Bone marrow (tissue), 2 donors: ENCODE data around the gene SRR.
A peak's percentile ranks its signal among the peaks of the same experiment; 100 is the strongest.

Experiments
- DNase-seq, 2 donors: peaks; one replicate each; lab custom pipeline; 2025; lab: John Stamatoyannopoulos, UW

The SRR gene

DNA sequence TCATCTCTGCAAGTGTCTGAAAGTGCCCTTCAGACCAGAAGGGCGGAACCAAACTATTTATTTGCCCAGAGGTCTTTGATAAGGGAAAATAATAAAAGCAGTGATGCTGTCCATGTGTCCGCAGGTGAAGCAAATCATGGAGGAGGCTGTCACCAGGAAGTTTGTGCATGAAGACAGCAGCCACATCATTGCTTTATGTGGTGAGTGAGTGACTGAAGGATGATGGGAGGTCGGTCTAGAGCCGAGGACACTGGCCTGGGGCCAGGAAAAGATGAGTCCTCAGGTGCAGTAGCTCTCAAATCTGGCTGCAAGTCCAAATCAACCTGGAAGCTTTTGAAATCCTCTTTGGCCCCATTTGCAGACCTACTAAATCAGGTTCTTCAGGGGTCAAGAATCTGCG, 39.7 kb downstream of the SRR start:
- no peak for DNase-seq

DNA sequence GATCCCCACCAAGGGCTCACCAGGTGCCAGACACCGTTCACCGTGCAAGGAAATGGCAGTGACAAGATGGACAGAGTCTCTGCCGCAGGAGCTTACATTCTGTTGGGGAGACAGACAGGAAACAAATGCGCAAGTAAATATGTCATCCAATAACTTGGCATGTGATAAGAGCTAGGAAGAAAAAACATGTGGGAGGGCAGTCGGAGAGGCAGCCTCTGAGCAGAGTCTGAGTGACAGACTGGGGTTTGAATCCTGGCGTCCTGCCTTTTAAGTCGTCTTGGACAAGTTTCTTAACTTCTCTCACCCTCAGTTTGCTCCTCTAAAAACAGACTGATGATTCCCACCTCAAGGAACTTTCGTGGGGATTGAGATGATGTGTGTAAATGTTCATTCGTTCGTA, 40.8 kb downstream of the SRR start:
- no peak for DNase-seq

DNA sequence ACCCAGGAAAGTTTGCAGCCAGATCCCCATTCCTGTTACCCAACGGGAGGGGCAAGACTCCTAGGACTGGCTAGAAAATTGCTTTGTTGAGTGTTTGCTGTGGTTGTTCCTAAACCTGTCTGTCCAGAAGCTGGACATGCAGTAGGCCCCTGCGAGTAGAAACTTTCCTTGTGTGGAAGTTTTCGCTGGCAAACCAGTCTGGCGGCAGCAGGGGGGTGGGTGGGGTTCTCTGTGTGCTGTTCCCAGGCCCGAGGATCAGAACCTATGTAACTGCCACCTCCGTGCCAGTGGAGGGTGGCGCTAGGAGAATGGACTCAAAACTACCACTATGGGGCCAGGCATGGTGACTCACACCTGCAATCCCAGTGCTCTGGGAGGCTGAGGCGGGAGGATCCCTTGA, 42.7 kb downstream of the SRR start:
- DNase-seq = no peak

DNA sequence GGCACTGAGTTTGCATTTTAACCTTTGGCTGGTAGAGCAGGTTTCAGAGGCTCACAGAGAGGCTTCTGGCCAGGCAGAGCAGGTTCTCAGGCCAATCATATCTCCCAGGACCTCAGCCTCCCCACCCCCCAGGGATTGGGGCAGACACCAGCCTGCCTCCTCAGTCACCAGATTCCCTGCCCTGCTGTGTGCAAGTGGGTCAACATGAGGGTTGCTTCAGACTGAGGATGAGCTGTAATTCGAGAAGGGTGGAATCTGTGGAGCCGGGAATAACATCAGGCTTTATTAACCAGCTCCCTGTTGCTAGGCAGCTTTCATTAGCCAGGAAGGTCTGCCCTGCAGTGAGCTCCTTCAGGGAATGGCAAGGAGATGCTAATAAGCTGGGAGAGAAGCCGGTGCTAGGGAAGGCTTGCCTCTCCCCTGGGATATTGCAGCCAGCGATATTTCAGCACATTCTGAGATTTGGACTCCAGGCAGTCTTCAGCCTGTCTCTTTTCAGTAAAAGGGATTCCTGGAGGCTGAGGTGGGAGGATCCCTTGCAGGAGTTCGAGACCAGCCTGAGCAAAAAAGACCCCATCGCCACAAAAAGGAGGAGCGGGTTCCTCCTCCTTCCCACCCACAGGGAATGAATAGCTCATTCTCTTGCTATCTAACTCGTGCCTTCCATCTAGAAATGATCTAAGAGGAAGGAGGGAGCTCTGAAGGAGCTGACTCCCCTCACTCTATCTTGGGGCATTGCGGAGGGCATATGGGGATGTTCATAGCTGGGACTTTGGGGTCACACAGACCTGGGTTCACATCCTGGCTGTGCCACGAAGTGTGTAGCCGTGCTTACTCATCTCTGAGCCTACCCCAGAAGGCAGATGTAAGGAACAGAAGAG, 44.3 kb downstream of the SRR start:
- no peak for DNase-seq

DNA sequence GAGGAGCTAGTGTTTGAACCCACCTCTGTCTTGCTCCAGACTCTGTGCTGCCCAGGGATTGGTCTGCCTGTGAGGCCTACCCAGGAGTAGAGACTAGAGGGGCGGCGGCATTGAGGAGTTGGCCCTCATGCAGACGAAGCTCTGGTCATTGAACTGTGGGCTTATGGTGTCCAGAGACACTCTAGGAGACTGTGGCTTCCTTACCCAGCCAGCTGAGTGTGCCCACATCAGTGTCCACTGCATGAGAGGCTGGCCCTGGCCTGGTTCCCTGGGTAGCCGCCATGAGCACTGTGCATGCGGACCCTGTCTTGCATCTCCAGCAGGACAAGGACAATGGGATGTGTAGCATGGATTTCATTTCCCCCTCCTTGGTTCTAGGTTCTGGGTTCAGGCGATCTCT, 47.5 kb downstream of the SRR start:
- DNase-seq = no peak

DNA sequence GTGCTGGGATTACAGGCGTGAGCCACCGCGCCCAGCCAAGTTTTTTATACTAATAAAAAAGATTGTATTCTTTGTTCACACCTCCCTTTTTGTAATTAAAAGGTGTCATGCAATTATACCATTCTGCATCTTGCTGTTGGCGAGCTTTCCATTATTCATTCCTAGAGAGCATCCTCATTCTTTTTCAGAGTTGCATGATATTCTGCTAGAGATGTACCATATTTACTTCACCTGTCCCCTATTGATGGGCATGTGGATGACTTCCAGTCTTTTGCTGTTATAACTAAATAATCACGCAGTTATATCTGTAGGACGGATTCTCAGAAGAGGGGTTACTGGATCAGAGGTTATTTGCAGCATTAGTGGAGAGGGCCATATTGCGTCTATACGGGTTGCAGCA, 50.6 kb downstream of the SRR start:
- no peak for DNase-seq

DNA sequence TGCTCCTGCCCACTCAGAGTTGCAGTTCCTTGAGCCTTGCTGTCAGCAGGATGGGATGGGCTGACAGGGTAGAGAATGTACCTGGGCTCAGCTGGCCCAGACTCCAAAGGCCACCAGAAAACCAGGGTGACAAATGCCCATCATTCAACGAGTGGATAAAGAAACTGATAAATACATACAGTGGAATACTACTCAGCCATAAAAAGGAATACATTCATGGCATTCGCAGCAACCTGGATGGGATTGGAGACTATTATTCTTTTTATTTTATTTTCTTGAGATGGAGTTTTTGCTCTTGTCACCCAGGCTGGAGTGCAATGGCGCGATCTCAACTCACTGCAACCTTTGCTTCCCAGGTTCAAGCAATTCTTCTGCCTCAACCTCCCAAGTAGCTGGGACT, 53.5 kb downstream of the SRR start:
- DNase-seq = no peak

DNA sequence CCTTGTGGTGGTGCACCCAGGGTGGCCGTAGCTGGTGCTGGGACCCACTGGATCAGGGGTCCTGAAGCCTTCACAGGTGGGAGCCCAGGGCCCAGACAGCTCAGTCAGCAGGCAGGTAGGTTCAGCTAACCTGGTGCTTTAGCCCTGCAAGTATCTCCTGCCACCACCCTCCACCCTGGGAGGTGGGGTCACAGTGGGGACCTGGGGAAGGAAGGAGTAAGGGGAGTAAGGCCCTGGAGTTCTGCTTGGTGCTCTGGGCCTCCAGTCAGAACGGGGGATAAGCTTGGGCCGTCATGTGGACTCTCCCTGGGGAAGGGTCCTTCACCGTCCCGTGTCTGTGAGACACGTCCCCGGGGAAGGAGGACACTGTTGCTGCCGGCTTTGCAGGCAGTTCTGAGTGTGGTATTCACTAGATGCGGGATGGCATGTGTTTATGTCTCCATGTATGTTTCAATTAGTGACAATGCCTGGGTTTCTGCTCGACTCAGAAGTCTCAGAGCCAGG, 54.2 kb downstream of the SRR start:
- no peak for DNase-seq

DNA sequence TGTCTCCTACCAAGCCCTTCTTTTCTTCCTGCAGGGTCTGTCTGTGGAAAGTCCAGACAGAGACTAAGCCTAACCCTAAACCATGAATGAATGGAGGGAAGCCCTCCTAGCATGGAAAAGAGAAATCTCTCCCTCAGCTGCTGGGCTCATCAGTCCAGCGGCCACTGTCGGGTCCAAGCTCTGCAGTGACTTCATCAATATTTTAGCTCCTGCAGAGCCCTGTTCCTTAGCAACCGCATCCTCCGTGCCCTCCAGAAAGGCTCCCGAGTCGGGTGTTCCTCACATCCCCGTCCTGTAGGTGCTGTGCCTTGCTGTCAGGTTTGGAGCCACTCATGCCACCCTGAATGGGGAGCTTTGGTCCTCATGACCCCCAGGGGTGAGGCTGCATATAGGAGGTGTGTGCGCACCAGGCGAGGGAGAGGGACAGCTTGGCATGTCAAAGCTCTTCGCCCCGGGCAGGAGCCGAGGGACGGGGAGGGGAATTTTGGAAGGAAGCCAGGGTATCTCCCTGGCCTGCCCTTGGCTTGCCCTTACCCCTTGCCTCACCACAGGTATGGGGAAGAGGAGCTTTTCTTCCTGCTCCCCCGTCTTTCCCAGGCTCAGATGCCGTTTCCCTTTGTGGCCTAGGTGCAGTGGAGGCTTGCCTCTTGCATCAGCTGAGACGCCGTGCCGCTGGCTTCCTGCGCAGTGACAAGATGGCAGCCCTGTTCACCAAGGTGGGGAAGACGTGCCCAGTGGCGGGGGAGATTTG, 57.4 kb downstream of the SRR start:
- DNase-seq = no peak

DNA sequence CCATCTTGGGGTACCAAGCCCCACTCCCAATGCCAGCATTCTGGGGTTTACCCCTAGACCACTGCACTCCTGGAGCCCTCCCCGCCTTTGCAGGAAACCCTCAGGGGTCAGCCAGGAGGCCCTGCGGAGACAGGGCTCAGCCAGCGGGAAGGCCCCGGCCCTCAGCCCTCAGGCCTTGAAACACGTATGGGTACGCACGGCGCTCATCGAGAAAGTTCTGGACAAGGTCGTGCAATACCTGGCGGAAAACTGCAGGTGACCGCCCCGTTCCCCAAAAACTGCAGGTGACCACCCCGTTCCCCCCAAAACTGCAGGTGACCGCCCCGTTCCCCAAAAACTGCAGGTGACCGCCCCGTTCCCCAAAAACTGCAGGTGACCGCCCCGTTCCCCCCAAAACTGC, 58.3 kb downstream of the SRR start:
- no peak for DNase-seq

DNA sequence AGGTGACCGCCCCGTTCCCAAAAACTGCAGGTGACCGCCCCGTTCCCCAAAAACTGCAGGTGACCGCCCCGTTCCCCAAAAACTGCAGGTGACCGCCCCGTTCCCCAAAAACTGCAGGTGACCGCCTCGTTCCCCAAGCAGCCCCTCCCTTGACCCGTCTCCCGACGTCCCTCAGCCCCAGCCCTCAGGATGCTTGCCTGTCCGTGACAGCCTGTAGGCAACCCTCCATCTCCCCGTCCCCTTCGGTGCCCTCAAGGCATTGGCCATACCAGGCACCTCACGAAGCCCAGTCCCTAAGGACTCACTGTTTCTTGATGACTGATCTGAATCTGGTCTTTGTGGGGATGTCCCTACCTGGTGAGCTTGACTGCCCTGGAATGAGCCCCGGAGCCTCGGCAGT, 58.7 kb downstream of the SRR start:
- DNase-seq = no peak

DNA sequence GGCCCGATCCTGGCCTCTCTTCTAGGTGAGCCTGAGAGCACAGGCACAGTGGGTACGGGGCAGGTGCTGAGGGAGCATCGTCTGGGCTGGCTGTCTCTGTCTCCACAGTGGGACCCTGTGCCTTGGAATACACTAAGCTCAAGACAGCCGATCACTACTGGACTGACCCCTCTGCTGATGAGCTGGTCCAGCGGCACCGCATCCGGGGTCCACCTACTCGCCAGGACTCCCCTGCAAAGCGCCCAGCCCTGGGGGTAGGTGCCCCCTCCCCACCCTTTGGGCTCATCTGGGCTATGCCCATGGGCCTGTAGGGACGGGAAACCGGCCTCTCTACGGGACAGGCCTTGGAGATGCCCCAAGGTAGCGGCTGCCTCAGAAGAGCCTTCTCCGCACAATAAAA, 59.1 kb downstream of the SRR start:
- DNase-seq = no peak

DNA sequence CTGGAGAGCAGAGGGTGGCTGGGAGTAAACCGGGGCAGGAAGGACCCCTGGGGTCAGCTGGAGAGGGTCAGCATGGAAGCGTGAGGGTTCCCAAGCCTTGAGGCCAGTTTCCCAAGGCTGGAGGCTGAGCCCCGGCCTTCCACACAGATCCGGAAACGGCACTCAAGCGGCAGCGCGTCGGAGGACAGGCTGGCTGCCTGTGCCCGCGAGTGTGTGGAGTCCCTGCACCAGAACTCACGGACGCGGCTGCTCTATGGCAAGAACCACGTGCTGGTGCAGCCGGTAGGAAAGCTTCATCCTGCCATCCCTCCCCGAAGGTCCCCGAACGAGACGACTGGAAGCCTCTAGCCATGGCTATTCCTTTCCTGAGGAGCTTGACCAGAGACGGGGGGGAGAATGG, 59.6 kb downstream of the SRR start:
- DNase-seq = no peak

DNA sequence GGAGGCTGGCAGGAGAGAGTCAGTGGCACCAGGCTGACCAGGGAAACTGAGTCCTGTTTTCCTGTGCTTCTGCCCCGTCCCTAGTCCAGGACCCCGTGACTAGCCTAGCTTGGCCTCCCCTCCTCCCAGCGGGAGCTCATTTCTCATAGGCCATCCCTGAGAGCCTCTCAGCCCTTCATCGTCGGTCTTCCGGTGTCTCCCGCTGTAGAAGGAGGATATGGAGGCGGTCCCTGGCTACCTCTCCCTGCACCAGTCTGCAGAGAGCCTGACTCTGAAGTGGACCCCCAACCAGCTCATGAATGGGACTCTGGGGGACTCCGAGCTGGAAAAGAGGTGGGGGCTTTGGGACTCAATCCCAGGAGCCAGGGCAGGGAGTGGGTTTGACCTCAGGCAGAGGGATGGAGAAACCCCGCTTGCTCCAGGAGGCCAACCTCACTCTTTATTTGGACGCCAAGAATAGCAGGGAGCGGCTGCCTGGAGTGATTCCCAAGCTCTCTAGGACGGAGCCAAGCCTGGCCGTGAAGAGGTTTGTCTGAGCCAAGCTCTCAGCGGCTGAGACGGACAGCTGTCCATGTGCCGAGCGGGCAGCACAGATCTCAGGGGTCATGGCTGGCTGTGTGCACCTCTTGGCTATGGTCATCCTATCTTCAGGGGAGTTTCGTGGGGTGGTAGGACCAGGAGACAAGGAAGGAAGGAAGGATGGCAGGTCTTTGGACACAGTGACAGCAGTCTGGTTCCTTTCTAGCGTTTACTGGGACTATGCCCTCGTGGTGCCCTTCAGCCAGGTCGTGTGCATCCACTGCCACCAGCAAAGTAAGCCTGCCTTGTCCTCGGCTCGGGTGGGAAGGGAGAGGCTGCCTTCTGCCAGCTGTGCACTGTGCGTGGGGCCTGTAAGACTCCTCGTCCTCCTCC, 60.4 kb downstream of the SRR start:
- DNase-seq = no peak

DNA sequence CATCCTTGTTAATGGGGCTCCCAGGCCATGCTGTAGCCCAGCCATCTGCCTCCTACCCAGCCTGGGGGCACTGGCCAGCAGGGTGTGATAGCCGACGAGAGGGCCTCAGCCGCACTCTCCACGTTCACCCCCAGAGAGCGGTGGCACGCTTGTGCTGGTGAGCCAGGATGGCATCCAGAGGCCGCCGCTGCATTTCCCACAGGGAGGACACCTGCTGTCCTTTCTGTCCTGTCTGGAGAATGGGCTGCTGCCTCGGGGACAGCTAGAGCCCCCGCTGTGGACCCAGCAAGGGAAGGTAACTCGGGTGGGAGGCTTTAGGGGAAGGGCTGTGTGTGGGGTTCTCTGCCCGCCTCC, 61.0 kb downstream of the SRR start:
- DNase-seq = no peak

DNA sequence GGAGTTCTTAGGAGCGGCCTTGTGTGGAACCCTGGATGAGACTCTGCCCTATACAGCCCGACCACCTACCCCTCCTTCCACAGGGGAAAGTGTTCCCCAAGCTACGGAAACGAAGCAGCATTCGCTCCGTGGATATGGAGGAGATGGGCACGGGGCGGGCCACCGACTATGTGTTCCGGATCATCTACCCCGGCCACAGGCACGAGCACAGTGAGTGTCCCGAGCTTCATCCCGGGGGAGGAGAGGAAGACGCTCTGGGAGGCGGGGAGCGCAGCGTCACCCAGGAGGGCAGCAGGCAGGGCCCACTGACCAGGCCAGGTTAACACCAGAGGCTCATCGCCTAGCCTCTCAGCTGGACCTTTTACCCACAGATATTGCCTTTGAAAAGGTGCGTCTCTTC, 61.4 kb downstream of the SRR start:
- DNase-seq = no peak

DNA sequence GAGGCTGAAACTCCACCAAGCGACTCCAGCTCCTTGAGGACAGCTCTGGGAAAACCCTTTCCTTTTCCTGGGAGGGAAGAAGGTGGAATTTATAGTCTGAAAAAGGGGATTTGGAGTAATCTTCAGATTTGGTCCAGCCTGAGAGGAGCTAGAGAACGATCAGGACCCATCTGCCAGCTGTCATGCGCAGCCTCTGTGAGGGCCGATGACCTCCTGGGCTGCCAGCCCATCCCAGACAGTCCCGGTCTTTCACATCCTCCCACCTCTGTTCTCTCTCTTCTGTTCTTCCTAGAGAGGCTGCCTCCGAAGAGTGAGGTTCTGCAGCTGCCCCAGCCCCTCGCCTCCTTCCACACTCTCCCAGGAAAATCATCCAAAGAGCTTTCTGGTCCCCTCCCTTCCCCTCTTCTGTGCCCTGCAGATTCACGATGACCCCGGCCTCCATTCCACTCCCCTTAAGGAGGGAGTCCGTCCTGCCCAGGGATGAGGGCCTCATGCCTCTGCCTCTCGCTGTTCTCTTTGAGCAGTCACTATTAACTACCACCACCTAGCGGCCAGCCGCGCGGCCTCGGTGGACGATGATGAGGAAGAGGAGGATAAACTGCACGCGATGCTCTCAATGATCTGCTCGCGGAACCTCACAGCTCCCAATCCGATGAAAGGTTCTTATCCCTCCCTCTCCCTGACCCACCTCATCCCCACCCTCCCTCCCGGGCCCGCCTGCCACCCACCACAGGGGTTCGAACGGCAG, 63.2 kb downstream of the SRR start:
- DNase-seq = no peak

DNA sequence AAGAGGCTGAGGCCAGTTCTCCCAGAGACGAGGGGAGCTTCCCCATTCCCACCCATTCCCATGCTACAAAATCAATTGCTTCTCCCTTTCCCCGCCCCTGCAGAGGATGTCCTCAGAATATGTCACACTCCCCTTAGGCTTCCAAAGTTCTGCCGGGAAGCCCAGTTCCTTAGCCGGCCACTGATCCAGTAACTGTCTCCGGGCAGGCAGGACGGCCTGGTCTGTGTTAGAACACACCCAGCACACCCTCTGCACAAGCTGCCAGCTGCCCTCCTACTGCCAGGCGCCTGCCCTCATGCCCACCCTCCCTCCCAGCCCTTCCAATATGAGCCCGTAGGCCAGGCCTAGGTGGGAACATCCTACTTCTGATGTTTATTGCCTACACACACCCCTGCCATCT, 64.6 kb downstream of the SRR start:
- no peak for DNase-seq

DNA sequence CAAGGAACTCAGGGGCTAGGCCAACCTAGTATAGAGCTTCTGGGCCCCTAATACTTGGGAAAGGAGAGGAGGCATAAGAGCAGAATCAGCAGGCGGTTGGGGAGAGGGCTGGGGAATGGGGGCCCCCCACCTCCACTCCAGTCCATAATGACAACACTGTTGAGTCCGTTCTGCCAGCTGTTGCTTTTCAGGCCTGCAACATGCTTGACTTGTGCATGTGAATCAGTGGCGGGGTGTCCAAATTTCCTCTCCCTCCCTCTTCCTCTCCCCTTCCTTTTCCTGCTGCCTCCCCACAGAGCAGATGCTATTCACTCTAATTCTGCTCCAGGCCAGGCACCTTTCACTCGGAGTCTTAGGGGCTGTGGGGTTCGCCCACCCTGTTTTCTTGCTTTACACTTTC, 65.3 kb downstream of the SRR start:
- DNase-seq = peak in 1 of 2 donors; percentile 6

DNA sequence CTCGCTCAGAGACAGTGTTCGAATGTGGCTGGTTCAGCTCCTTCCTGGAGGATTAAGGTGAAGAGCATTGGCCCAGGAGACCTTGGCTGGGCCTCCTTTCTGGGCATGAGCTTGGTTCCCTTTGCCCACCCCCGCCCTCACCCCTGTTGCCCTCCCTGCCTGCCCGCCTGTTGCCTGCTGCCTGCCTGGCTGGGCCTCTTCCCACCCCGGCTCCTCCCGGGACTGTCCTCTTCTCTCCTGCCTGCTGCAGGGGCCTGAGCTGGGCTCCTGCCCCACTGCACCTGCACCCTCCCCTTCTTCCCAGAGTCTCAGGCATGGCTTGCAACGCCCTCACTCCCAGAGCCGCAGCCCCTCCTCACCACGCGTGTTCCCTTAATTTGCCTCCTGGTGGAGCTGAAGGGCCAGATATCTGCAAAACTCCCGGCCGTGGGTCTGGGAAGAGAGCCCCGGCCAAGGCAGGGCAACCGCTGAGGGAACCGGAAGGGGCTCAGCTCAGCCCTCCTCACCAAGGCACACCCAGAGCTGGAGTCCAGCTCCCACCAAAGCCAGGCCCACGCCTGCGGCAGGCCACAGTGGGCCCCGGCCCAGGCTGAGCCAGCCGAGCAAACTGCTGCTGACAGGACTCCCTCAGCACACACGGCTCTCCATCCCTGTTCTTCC, 65.9 kb downstream of the SRR start:
- no peak for DNase-seq

DNA sequence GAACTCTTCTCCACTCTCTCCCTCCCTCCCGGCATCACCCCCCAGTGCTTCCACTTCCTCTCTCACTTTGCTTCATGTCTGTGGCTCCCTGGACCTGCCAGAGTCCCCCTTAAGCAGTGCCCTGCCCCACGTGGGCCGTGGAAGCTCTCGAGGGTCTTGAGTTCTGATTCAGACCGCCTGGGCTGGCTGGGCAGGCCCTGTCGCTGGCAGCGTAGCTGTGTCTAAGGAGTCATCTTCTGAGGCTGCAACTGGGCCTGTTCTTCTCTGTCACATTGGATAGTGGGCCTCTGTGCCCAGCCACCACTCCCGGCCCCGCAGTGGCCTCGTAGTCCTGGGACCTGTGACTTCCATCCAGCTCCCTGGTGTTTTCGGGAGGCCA, 66.5 kb downstream of the SRR start:
- no peak for DNase-seq
